Dedifferentiated amniotic fluid mesenchymal stem cell (primary cell): Measurements from ENCODE around the gene EP400.
"Not testable (repeated sequence)": the region's sequence is repeated elsewhere in the genome, so short reads cannot be mapped to it uniquely, and the experiment has no call there.

Experiments used
- DNase-seq: peaks from one replicate; pipeline ENCODE4 v3.0.0-alpha.2; 2016; ENCODE audit errors: extremely low spot score

EP400 gene

GRCh38 chr12:131950182-131950913, 606 bp downstream of the EP400 start:
- DNase-seq, result no peak

DNA sequence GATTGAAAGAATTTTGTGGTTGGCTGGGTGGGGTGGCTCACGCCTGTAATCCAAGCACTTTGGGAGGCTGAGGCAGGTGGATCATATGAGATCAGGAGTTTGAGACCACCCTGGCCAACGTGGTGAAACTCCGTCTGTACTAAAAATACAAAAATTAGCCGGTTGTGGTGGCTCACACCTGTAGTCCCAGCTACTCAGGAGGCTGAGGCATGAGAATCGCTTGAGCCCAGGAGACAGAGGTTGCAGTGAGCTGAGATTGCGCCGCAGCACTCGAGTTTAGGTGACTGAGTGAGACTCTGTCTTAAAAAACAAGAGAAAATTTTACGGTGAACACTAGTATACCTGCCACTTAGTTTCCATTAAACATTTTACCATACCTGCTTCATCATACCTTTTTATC, 4.1 kb downstream of the EP400 start:
- DNase-seq, result not testable (repeated sequence)

GRCh38 chr12:131954460-131954859, 4.7 kb downstream of the EP400 start:
- not testable (repeated sequence) for DNase-seq

GRCh38 chr12:131959116-131959515, 9.4 kb downstream of the EP400 start:
- DNase-seq, result no peak

DNA sequence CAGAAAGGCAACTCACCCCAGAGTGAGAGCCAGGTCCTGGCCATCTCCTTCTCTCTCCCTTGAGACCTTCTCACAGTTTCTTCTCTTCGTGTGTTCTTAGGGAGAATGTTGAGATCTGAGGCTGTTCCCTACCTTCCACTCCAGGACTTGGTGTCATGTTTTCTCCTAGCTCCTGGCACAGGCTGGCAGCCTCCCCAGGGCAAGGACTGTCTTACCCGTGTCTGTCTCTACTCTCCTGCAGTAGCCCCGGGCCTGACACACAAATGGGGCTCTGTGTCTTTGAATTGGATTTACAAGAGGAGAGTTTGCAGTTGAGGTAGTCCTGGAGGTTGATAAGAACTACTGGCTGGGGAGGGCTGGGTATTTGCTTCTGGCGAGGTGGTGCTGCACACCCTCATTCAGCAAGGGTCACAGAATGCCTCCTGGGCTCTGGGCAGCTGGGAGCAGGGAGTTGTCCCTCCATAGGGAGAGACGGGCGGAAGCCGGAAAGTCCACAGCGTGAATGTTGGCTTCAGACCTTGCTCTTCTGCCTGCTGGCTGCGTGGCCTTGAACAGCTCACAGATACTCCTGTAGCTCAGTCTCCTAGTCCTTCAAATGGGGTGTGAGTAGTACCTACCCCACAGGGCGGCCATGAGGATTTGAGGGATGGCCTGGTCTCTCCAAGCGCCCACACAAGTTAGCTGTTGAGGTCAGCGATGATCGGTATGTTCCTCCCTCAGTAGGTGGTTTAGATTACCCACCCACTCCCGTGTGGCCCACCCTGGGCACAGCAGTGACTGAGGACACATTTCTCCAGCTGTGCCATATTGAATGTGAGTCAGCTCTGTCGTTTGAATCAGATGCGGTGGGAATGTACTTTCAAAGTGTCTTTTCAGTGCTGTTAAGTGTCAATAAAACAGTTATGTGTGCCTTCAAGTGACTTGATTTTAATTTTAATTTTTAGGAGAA, 10.2 kb downstream of the EP400 start:
- DNase-seq, result no peak

GRCh38 chr12:131960590-131961325, 11.0 kb downstream of the EP400 start:
- not testable (repeated sequence) for DNase-seq

- not testable (repeated sequence) for DNase-seq
These were observed 11.6 kb downstream of the EP400 start for GRCh38 chr12:131961328-131961727.

- DNase-seq, result no peak
These were observed 12.3 kb downstream of the EP400 start for GRCh38 chr12:131962069-131962468.

DNA sequence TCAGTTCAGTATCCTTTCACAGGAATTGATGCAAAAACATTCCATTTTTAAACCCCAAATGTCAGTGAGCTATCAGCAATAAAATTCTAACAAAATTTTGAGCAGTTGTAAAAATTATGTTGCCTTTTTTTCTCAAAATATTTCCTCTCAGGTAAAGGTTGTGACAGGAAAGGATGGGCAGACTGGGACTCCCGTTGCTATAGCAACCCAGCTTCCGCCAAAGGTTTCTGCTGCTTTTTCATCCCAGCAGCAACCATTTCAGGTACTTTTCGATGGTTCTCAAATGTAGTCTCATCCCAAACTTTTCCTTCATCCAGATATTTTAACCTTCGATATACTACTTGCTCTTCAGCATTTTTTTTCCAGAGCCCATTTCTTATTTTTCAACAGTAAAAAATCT, 13.6 kb downstream of the EP400 start:
- DNase-seq, result no peak

GRCh38 chr12:131965073-131965472, 15.3 kb downstream of the EP400 start:
- DNase-seq, result no peak

DNA sequence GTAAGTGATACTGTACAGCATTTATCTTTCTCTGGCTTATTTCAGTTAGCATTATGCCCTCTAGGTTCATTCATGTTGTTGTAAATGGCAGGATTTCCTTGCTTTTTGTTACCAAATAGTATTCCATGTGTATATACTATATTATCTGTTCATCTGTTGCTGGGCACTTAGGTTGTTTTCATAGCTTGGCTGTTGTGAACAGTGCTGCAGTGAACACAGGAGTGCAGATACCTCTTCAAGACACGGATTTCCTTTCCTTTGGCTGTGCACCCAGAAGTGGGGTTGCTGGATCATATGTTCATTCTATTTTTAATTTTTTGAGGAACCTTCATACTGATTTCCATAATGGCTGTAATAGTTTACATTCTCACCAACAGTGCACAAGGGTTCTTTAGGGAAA, 21.5 kb downstream of the EP400 start:
- DNase-seq, result no peak

DNA sequence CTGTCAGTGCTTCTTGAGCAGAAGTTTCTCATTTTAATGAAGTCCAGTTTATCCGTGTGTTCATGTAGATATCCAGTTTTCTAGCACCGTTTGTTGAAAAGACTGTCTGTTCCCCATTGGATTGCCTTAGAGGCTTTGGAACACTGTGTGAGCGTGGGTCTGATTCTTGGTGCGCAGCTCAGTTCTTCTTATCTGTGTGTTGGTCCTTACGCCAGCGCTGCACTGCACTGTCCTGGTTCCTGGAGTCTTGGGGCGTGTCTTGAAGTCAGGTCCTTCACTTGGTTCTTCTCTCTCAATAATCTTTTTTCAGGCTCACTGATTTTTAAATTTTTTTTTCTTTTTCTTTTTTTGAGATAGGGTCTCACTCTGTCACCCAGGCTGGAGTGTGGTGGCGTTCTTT, 25.5 kb downstream of the EP400 start:
- DNase-seq, result no peak

- DNase-seq, result no peak
These were observed 29.9 kb downstream of the EP400 start for GRCh38 chr12:131979606-131980005.

GRCh38 chr12:131980263-131980662, 30.5 kb downstream of the EP400 start:
- DNase-seq, result no peak

GRCh38 chr12:131981388-131981787, 31.6 kb downstream of the EP400 start:
- DNase-seq, result no peak

- DNase-seq, result no peak
These were observed 32.3 kb downstream of the EP400 start for GRCh38 chr12:131982041-131982440.

DNA sequence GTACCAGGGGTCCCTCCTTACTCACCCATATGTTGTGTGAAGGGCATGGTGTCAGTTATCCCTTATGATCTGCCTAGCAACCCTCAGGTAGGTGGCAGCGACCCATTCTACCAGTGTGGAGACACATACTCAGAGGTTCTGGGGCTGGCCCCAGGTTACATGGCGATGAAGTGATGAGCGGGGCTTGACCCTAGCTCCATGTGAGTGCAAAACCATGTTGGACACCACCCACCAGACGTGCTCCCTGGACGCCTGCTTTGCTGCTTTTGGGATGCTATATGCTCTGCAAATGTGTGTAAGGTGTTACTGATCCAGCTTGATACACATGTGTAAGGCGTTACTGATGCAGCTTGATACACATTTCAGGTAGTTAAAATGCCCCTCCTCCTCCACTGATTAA, 33.3 kb downstream of the EP400 start:
- DNase-seq, result no peak

DNA sequence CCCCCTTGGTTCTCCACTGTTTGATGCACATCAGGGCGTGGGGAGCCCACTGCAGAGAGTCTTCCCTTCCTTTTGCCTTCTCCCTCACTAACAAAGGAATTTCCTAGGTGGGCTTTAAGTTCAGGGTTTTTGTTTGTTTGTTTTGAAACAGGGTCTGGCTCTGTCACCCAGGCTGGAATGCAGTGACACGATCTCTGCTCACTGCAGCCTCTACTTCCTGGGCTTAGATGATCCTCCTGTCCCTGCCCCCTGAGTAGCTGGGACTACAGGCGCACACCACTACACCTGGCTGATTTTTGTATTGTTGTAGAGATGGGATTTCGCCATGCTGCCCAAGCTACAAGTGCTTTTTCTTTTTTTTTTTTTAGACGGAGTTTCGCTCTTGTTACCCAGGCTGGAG, 33.8 kb downstream of the EP400 start:
- no peak for DNase-seq

- DNase-seq, result no peak
These were observed 34.6 kb downstream of the EP400 start for GRCh38 chr12:131984334-131984733.

GRCh38 chr12:131985510-131985875, 35.8 kb downstream of the EP400 start:
- DNase-seq, result not testable (repeated sequence)

GRCh38 chr12:131986361-131986760, 36.6 kb downstream of the EP400 start:
- no peak for DNase-seq

DNA sequence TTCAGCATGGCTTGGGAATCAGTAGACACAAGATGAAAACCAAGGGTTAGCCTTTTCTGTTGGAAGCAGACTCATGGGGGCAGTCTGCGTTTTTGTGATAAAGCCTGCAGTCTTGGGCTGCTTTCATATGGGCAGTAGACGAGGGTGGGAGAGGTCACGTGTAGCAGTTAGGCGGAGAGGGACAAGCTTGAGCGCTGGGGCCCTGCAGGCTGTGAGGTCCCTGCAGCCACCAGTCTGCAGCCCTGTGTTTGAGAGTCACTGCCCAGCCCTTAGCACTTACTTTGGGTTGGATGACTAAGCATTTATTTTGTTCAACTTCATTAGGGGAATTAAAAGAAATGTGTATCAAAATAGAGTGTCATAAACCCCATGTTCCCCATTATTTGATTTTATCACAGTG, 37.2 kb downstream of the EP400 start:
- DNase-seq, result no peak
